Frontal cortex (tissue), 4 donors: Measurements from ENCODE around the gene CFI. TPM values are rescaled to one million over a fixed set of nuclear protein-coding genes. Genes with fewer than 3 reads are reported as not detected.

Experiments used
- DNase-seq, 2 donors: peaks; one replicate each; pipeline ENCODE4 v3.0.0; 2012; ENCODE audit warnings: low spot score in 2 of 2
- FAIRE-seq: peaks from 2 replicates; lab custom pipeline; 2012; peaks lifted over from hg19 to GRCh38; lab: Jason Lieb, UNC
- total RNA-seq: library from RNA; depleted of rRNA; stranded (reverse); fragments of >200 nt; gene quantifications from one replicate; pipeline ENCODE4 v1.2.3, GENCODE V29; 2014
- donor health status: control.
- donor health status: control.
- donor health status: control.

The CFI gene
- total RNA-seq, 1 donor from 2014 or later = 4.5 TPM

- DNase-seq = no peak
- FAIRE-seq = no peak
Observed at GRCh38 chr4:109738104-109738872, 63.5 kb downstream of the CFI start.

GRCh38 chr4:109735566-109736365, 66.0 kb downstream of the CFI start:
- DNase-seq (no peak), FAIRE-seq (no peak)

- no peak for DNase-seq
- FAIRE-seq = no peak
Observed at GRCh38 chr4:109733728-109734127, 68.1 kb downstream of the CFI start.

- DNase-seq (no peak), FAIRE-seq (no peak)
Observed at GRCh38 chr4:109730619-109731545, 70.9 kb downstream of the CFI start.

GRCh38 chr4:109729718-109730618, 71.8 kb downstream of the CFI start, which contains the start of gene PLA2G12A:
TSS of gene PLA2G12A (minus strand) at chr4:109730070. CDS start at chr4:109729809, 261 bp downstream.
- DNase-seq (peak; percentile 86 to 89), FAIRE-seq (no peak)

- DNase-seq (peak in 1 of 2 donors; percentile 9), FAIRE-seq (no peak)
Observed at GRCh38 chr4:109729117-109729717, 72.6 kb downstream of the CFI start.

- FAIRE-seq (no peak), DNase-seq (no peak)
Observed at GRCh38 chr4:109728385-109728784, 73.4 kb downstream of the CFI start.

- DNase-seq (no peak), FAIRE-seq (no peak)
Observed at GRCh38 chr4:109723110-109723509, 78.7 kb downstream of the CFI start.

GRCh38 chr4:109722357-109722756, 79.4 kb downstream of the CFI start:
- FAIRE-seq = no peak
- DNase-seq = no peak

GRCh38 chr4:109721033-109721432, 80.8 kb downstream of the CFI start:
- FAIRE-seq (no peak), DNase-seq (no peak)

GRCh38 chr4:109719604-109720003, 82.2 kb downstream of the CFI start:
- FAIRE-seq (no peak), DNase-seq (no peak)

GRCh38 chr4:109718759-109719158, 83.0 kb downstream of the CFI start:
- FAIRE-seq = no peak

GRCh38 chr4:109713500-109713899, 88.3 kb downstream of the CFI start:
- DNase-seq = no peak
- no peak for FAIRE-seq

More at GRCh38 chr4:109718759-109719158, 83.0 kb downstream of the CFI start:
- DNase-seq = no peak

GRCh38 chr4:109708990-109709389, 92.8 kb downstream of the CFI start:
- DNase-seq = no peak
- no peak for FAIRE-seq

- DNase-seq = no peak
- FAIRE-seq = no peak
Observed at GRCh38 chr4:109708435-109708834, 93.4 kb downstream of the CFI start.

- no peak for FAIRE-seq
- DNase-seq = no peak
Observed at GRCh38 chr4:109703664-109704361, 98.0 kb downstream of the CFI start.

GRCh38 chr4:109702950-109703663, 98.7 kb downstream of the CFI start, which contains the start of gene CASP6:
TSS of gene CASP6 (minus strand) at chr4:109703445. CDS start at chr4:109703395, 50 bp downstream.
- DNase-seq (peak; percentile 69 to 79), FAIRE-seq (no peak)
